Stimulated activated CD4-positive, alpha-beta T cell treated with anti-CD3 and anti-CD28 coated beads, Interleukin-12 subunit alpha, Interleukin-12 subunit beta, amount 100 ng/mL, for 24 hours (primary cell): ENCODE results near the gene ACTN4.

Source experiments
- DNase-seq, 2 experiments: peaks; one replicate each; pipeline ENCODE4 v3.0.0-alpha.2; 2020; ENCODE audit warnings: low read depth in 2 of 2

Gene ACTN4

GRCh38 chr19:38661136-38661535 is 13.7 kb downstream of the ACTN4 start:
- no peak for DNase-seq

- DNase-seq, result no peak
Measured at GRCh38 chr19:38661996-38662395, 14.5 kb downstream of the ACTN4 start.

- no peak for DNase-seq
Measured at GRCh38 chr19:38662537-38663155, 15.2 kb downstream of the ACTN4 start.

GRCh38 chr19:38663156-38663651 is 15.8 kb downstream of the ACTN4 start:
- DNase-seq, result no peak

GRCh38 chr19:38663957-38664502 is 16.6 kb downstream of the ACTN4 start:
- no peak for DNase-seq

GRCh38 chr19:38664503-38665211 is 17.2 kb downstream of the ACTN4 start:
- DNase-seq, result no peak

GRCh38 chr19:38665219-38665931 is 17.9 kb downstream of the ACTN4 start:
- DNase-seq, result no peak

GRCh38 chr19:38665950-38666662 is 18.7 kb downstream of the ACTN4 start:
- DNase-seq, result no peak

- no peak for DNase-seq
Measured at GRCh38 chr19:38666663-38667511, 19.4 kb downstream of the ACTN4 start.

GRCh38 chr19:38667661-38668171 is 20.3 kb downstream of the ACTN4 start:
- DNase-seq, result no peak

- DNase-seq, result no peak
Measured at GRCh38 chr19:38669552-38669951, 22.1 kb downstream of the ACTN4 start.

- DNase-seq, result no peak
Measured at GRCh38 chr19:38670921-38671398, 23.5 kb downstream of the ACTN4 start.

- DNase-seq, result no peak
Measured at GRCh38 chr19:38671654-38672053, 24.2 kb downstream of the ACTN4 start.

- DNase-seq, result no peak
Measured at GRCh38 chr19:38673030-38673429, 25.6 kb downstream of the ACTN4 start.

- no peak for DNase-seq
Measured at GRCh38 chr19:38674388-38675171, 27.1 kb downstream of the ACTN4 start.

GRCh38 chr19:38675611-38676010 is 28.2 kb downstream of the ACTN4 start:
- no peak for DNase-seq

- DNase-seq, result no peak
Measured at GRCh38 chr19:38676023-38676877, 28.8 kb downstream of the ACTN4 start.

- no peak for DNase-seq
Measured at GRCh38 chr19:38676878-38677646, 29.6 kb downstream of the ACTN4 start.
